IPS-20b (cell line): ENCODE results near the gene RTN4IP1.

Experiments used
- H3K27ac ChIP-seq: one replicate; pipeline ENCODE4 v1.5.1; 2013; ENCODE audit warnings: low read length
- H3K27me3 ChIP-seq: 2 replicates; pipeline ENCODE4 v1.6.1; 2013; ENCODE audit warnings: mild to moderate bottlenecking, low read length, inconsistent platforms; ENCODE audit not compliant: insufficient read depth
- H3K36me3 ChIP-seq: 2 replicates; pipeline ENCODE4 v1.6.1; 2013; ENCODE audit warnings: low read depth, mild to moderate bottlenecking, inconsistent platforms, low read length, moderate library complexity; ENCODE audit not compliant: insufficient read depth
- H3K4me1 ChIP-seq: 2 replicates; pipeline ENCODE4 v1.6.1; 2013; ENCODE audit warnings: mild to moderate bottlenecking, control low read depth, inconsistent platforms, low read length, moderate library complexity; ENCODE audit not compliant: insufficient read depth
- H3K4me3 ChIP-seq: 2 replicates; pipeline ENCODE4 v1.5.1; 2013; ENCODE audit warnings: mild to moderate bottlenecking, low read length, inconsistent platforms
- H3K9ac ChIP-seq: 2 replicates; pipeline ENCODE4 v1.6.1; 2013; ENCODE audit warnings: low read depth, mild to moderate bottlenecking, inconsistent platforms, low read length, moderate library complexity
- H3K9me3 ChIP-seq: 2 replicates; pipeline ENCODE4 v1.6.1; 2013; ENCODE audit warnings: mild to moderate bottlenecking, low read depth, low read length, inconsistent platforms; ENCODE audit not compliant: insufficient read depth

The RTN4IP1 gene

DNA sequence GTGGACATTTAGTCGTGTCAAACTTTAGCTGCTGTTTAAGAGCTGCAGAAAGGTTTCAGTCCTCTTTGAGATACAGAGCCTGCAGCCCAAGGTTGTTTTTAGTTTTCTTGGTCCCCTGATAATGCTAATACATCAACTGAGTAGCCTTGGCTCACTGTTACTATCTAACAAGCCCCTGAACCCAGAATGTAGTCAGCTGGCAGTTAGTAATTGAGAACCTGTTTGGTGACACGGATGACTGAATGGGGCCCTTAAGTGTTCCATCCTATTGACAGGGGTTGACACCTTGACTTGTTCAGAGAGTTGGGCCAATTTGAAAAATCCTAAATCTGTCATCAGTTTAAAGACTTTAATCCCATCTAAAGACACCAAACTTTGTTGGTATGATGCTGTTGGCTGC lies 2.8 kb downstream of the RTN4IP1 start:
- no peak overlapping the region for H3K4me3 ChIP-seq
- H3K27me3 ChIP-seq: no peaks in the 10 kb centered on the region
- peaks cover 12% of the 10 kb centered on the region; the same call in 1 of the 2 replicates for H3K9me3 ChIP-seq
- H3K9ac ChIP-seq: no peak overlapping the region
- H3K27ac ChIP-seq: no peak overlapping the region
- H3K36me3 ChIP-seq: peaks cover 13% of the 10 kb centered on the region
- peaks cover 9% of the 10 kb centered on the region for H3K4me1 ChIP-seq

GRCh38 chr6:106623039-106623438 lies 6.3 kb downstream of the RTN4IP1 start:
- Histone ChIP-seq H3K9me3 (peaks cover 12% of the 10 kb centered on the region; the same call in 1 of the 2 replicates), H3K4me3 (no peak overlapping the region), H3K9ac (no peak overlapping the region), H3K27ac (no peak overlapping the region), H3K36me3 (peaks cover 25% of the 10 kb centered on the region), H3K4me1 (peaks cover 6% of the 10 kb centered on the region), H3K27me3 (no peaks in the 10 kb centered on the region)

GRCh38 chr6:106622412-106622811 lies 6.9 kb downstream of the RTN4IP1 start:
- Histone ChIP-seq H3K27me3 (no peaks in the 10 kb centered on the region), H3K9me3 (peaks cover 12% of the 10 kb centered on the region; the same call in 1 of the 2 replicates), H3K4me3 (no peak overlapping the region), H3K9ac (no peak overlapping the region), H3K36me3 (peaks cover 25% of the 10 kb centered on the region), H3K4me1 (peaks cover 6% of the 10 kb centered on the region), H3K27ac (no peak overlapping the region)

GRCh38 chr6:106620931-106621672 lies 8.2 kb downstream of the RTN4IP1 start:
- Histone ChIP-seq H3K9me3 (peaks cover 12% of the 10 kb centered on the region; the same call in 1 of the 2 replicates), H3K27ac (no peak overlapping the region), H3K4me1 (peaks cover 10% of the 10 kb centered on the region), H3K4me3 (no peak overlapping the region), H3K27me3 (no peaks in the 10 kb centered on the region), H3K36me3 (peaks cover 25% of the 10 kb centered on the region), H3K9ac (no peak overlapping the region)

GRCh38 chr6:106619223-106619622 lies 10.1 kb downstream of the RTN4IP1 start:
- no peak overlapping the region for H3K27ac ChIP-seq

DNA sequence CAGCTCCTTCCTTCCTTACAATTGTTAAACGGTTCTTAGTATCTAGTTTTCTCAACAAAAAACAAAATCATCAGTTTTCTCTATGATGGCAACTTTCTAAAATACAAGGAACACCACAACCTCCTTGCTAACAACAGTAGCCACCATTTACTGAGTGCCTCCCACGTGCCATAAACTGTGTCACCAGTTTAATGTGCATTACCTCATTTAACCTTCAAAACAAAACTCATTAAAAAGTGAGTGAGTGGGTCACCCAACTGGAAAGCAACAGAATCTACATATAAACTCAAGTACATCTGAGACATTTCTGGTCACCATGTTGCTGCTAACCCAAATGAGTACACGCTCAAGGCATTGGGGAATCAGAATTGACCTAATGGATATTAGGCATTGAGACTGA lies 11.0 kb downstream of the RTN4IP1 start:
- H3K4me1 ChIP-seq: peaks cover 22% of the 10 kb centered on the region
- no peak overlapping the region for H3K4me3 ChIP-seq
- H3K27ac ChIP-seq: no peak overlapping the region
- no peaks in the 10 kb centered on the region for H3K27me3 ChIP-seq
- peaks cover 12% of the 10 kb centered on the region; the same call in 1 of the 2 replicates for H3K9me3 ChIP-seq
- H3K36me3 ChIP-seq: peaks cover 25% of the 10 kb centered on the region
- no peak overlapping the region for H3K9ac ChIP-seq

More at GRCh38 chr6:106619223-106619622, 10.1 kb downstream of the RTN4IP1 start:
- peaks cover 25% of the 10 kb centered on the region for H3K36me3 ChIP-seq
- H3K9me3 ChIP-seq: peaks cover 12% of the 10 kb centered on the region; the same call in 1 of the 2 replicates
- H3K9ac ChIP-seq: no peak overlapping the region; the same call in 1 of the 2 replicates
- no peak overlapping the region for H3K4me3 ChIP-seq
- no peaks in the 10 kb centered on the region for H3K27me3 ChIP-seq
- peaks cover 14% of the 10 kb centered on the region for H3K4me1 ChIP-seq

GRCh38 chr6:106617857-106618256 lies 11.4 kb downstream of the RTN4IP1 start:
- no peak overlapping the region for H3K4me3 ChIP-seq
- peaks cover 26% of the 10 kb centered on the region for H3K4me1 ChIP-seq
- peaks cover 22% of the 10 kb centered on the region for H3K36me3 ChIP-seq
- no peak overlapping the region for H3K27ac ChIP-seq
- H3K27me3 ChIP-seq: no peaks in the 10 kb centered on the region
- H3K9ac ChIP-seq: no peak overlapping the region
- H3K9me3 ChIP-seq: peaks cover 8% of the 10 kb centered on the region; the same call in 1 of the 2 replicates

DNA sequence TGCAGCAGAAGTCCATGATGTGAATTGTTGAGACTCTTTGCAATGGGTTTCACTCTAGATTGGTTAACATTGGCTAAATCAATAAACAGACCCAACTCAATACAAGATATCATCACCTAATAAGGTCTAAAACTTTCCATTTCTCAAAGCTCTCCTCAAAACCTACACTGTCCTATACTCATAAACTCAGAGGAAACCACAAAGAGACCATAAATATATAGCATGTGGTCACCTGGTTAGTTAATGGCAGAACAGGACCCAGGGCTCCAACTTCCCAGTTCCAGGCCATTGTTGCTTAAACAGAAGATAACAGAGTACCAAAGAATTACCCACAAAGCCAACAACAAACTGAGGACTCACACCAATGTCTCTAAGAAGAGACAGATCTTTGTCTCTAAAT lies 12.0 kb downstream of the RTN4IP1 start:
- H3K4me1 ChIP-seq: peaks cover 29% of the 10 kb centered on the region

DNA sequence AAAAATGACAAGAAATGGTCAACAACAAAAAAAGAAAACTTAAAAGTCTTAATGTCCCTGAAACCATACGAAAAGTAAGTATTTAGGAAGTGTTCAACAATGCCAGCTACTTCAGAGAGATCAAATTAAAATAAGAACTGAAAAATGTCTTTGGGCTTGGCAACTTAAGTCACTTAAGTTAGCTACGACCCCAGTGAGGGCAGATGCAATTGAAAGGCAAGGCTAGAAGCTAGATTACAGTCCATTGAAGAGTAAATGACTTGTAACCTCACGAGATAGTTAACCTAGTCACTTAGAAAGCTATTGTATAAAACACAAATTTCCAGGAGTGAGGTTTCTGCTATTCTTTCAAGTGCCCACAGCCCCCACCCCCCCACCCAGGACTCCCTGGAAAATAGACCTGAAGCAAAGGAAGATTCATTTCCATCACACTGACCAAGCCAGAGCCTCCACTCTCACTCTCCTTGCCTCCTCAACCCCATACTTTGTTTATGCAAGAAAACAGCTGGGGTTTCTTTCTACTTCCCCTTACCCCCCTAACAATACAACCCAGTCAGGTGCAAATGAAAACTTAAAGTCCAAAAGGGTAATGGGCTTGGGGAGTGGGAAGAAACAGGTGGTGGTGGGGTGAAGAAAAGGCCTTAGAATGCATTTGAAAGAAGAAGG lies 14.6 kb downstream of the RTN4IP1 start:
- peak overlapping the region; percentile 38; the same call in 1 of the 2 replicates for H3K4me3 ChIP-seq
- peaks cover 29% of the 10 kb centered on the region for H3K4me1 ChIP-seq
- H3K9me3 ChIP-seq: no peaks in the 10 kb centered on the region
- H3K36me3 ChIP-seq: peaks cover 7% of the 10 kb centered on the region; the same call in 1 of the 2 replicates
- H3K27me3 ChIP-seq: no peaks in the 10 kb centered on the region
- H3K9ac ChIP-seq: peak overlapping the region; percentile 69
- H3K27ac ChIP-seq: peak overlapping the region; percentile 91

More for the DNA sequence above, 12.0 kb downstream of the RTN4IP1 start:
- peaks cover 16% of the 10 kb centered on the region for H3K36me3 ChIP-seq
- peaks cover 2% of the 10 kb centered on the region; the same call in 1 of the 2 replicates for H3K9me3 ChIP-seq
- 0 out of 2 replicates have a peak overlapping the region, but pooled peaks have one; percentile 4 for H3K9ac ChIP-seq
- no peak overlapping the region for H3K4me3 ChIP-seq
- no peaks in the 10 kb centered on the region for H3K27me3 ChIP-seq
- peak overlapping the region; percentile 0 for H3K27ac ChIP-seq

- peak overlapping the region; percentile 69 for H3K9ac ChIP-seq
- peak overlapping the region; percentile 91 for H3K27ac ChIP-seq
- peak overlapping the region; percentile 38; the same call in 1 of the 2 replicates for H3K4me3 ChIP-seq
Observed at GRCh38 chr6:106614166-106614565, 15.1 kb downstream of the RTN4IP1 start.

GRCh38 chr6:106613590-106613989 lies 15.7 kb downstream of the RTN4IP1 start:
- Histone ChIP-seq H3K36me3 (peaks cover 2% of the 10 kb centered on the region; the same call in 1 of the 2 replicates), H3K9me3 (no peaks in the 10 kb centered on the region), H3K4me1 (peaks cover 29% of the 10 kb centered on the region), H3K27me3 (no peaks in the 10 kb centered on the region), H3K9ac (peak overlapping the region; percentile 69), H3K4me3 (peak overlapping the region; percentile 38), H3K27ac (peak overlapping the region; percentile 91)

More at GRCh38 chr6:106614166-106614565, 15.1 kb downstream of the RTN4IP1 start:
- Histone ChIP-seq H3K9me3 (no peaks in the 10 kb centered on the region), H3K4me1 (peaks cover 29% of the 10 kb centered on the region), H3K36me3 (peaks cover 7% of the 10 kb centered on the region; the same call in 1 of the 2 replicates), H3K27me3 (no peaks in the 10 kb centered on the region)
